ENCODE data around the gene JAZF1. TPM values are rescaled to one million over a fixed set of nuclear protein-coding genes. Genes with fewer than 3 reads are reported as not detected.

JAZF1 gene
- total RNA-seq, 4 donors from 2014 or later, result 4.7 to 8.1 (median 5.7) TPM

GRCh38 chr7:27920281-27920946 lies 260.2 kb downstream of the JAZF1 start:
- H3K4me3 ChIP-seq (ENCODE audit: low read depth, poor library complexity, severe bottlenecking), result no peak overlapping the region
- WGBS, 2 donors, result 76% methylated on average over 8 of the region's 8 CpGs
- TF ChIP-seq CTCF (IDR thresholded peaks at IDR 0.05), result no peak
- intact Hi-C loops (cut with DNase I; ENCODE audit: low total_unique reads), result loop anchor here (10.0 kb wide), 1 partner anchor 274 kb away; no protein-coding TSS in a partner anchor
- DNase-seq (ENCODE audit: low spot score in 2 of 2), result no peak

- 65 to 74% methylated on average over 1 of the region's 1 CpG for WGBS, 2 donors
- intact Hi-C loops (cut with DNase I; ENCODE audit: low total_unique reads), result no loop called here
- TF ChIP-seq POLR2A (IDR thresholded peaks at IDR 0.05) (no peak), CTCF (IDR thresholded peaks at IDR 0.05) (no peak)
- no peak overlapping the region for H3K4me3 ChIP-seq (ENCODE audit: low read depth, poor library complexity, severe bottlenecking)
- no peak for DNase-seq (ENCODE audit: low spot score in 2 of 2)
These were observed 262.1 kb downstream of the JAZF1 start for GRCh38 chr7:27918503-27918902.

- no peak overlapping the region for H3K4me3 ChIP-seq (ENCODE audit: low read depth, poor library complexity, severe bottlenecking)
- DNase-seq (ENCODE audit: low spot score in 2 of 2), result no peak
- intact Hi-C loops (cut with DNase I; ENCODE audit: low total_unique reads), result no loop called here
- 63 to 73% methylated on average over 5 of the region's 5 CpGs for WGBS, 2 donors
- TF ChIP-seq CTCF (IDR thresholded peaks at IDR 0.05) (no peak), POLR2A (IDR thresholded peaks at IDR 0.05) (no peak)
These were observed 262.8 kb downstream of the JAZF1 start for GRCh38 chr7:27917774-27918314.

GRCh38 chr7:27917119-27917518 lies 263.5 kb downstream of the JAZF1 start:
- no peak overlapping the region for H3K4me3 ChIP-seq (ENCODE audit: low read depth, poor library complexity, severe bottlenecking)
- intact Hi-C loops (cut with DNase I; ENCODE audit: low total_unique reads), result no loop called here
- no peak for DNase-seq (ENCODE audit: low spot score in 2 of 2)
- TF ChIP-seq CTCF (IDR thresholded peaks at IDR 0.05) (no peak), POLR2A (IDR thresholded peaks at IDR 0.05) (no peak)
- 66 to 74% methylated on average over 2 of the region's 2 CpGs for WGBS, 2 donors

- WGBS, 2 donors, result 100% methylated on average over 1 of the region's 1 CpG
- intact Hi-C loops (cut with DNase I; ENCODE audit: low total_unique reads), result no loop called here
- no peak for DNase-seq (ENCODE audit: low spot score in 2 of 2)
- H3K4me3 ChIP-seq (ENCODE audit: low read depth, poor library complexity, severe bottlenecking), result no peak overlapping the region
- TF ChIP-seq POLR2A (IDR thresholded peaks at IDR 0.05) (no peak), CTCF (IDR thresholded peaks at IDR 0.05) (no peak)
These were observed 264.2 kb downstream of the JAZF1 start for GRCh38 chr7:27916372-27916771.

GRCh38 chr7:27914409-27914808 lies 266.2 kb downstream of the JAZF1 start:
- no peak overlapping the region for H3K4me3 ChIP-seq (ENCODE audit: low read depth, poor library complexity, severe bottlenecking)
- no peak for TF ChIP-seq POLR2A (IDR thresholded peaks at IDR 0.05)
- DNase-seq (ENCODE audit: low spot score in 2 of 2), result no peak
- WGBS, 2 donors, result 93 to 97% methylated on average over 3 of the region's 3 CpGs
- intact Hi-C loops (cut with DNase I; ENCODE audit: low total_unique reads), result no loop called here
